Thoracic aorta (tissue), 2 donors: ENCODE data around the gene CYP2E1. TPM values are rescaled to one million over a fixed set of nuclear protein-coding genes. Genes with fewer than 3 reads are reported as not detected.
"Not testable (repeated sequence)": the region's sequence is repeated elsewhere in the genome, so short reads cannot be mapped to it uniquely, and the experiment has no call there.

Experiments
- ATAC-seq: fragments of 150-250 bp; one replicate; pipeline ENCODE4 v1.8.0; 2017; ENCODE audit warnings: low read depth; ENCODE audit not compliant: insufficient number of reproducible peaks, low FRiP score
- DNase-seq: peaks from one replicate; pipeline ENCODE4 v3.0.0-alpha.2; 2020; ENCODE audit warnings: low spot score
- H3K27ac ChIP-seq, 2 donors: fragments of 200-600 bp; sonication (generic); 1 replicate in 1 of 2; 2 replicates in 1 of 2; pipeline ENCODE4 v1.5.1; 2016; ENCODE audit warnings: mild to moderate bottlenecking in 2 of 2, moderate library complexity in 2 of 2
- H3K27me3 ChIP-seq: fragments of 200-600 bp; sonication (generic); replicated peaks from 2 replicates; pipeline ENCODE4 v1.6.0; 2016; ENCODE audit warnings: mild to moderate bottlenecking; ENCODE audit not compliant: insufficient read depth
- H3K36me3 ChIP-seq: fragments of 200-600 bp; sonication (generic); one replicate; pipeline ENCODE4 v1.5.1; 2016
- H3K4me1 ChIP-seq, 2 donors: fragments of 200-600 bp; sonication (generic); 1 replicate in 1 of 2; 2 replicates in 1 of 2; pipeline versions ENCODE4 v1.5.1 to v1.6.0; 2016; ENCODE audit warnings: low read depth in 2 of 2, mild to moderate bottlenecking in 1 of 2; ENCODE audit not compliant: control insufficient read depth in 1 of 2
- H3K4me3 ChIP-seq: fragments of 200-600 bp; sonication (generic); 2 replicates; pipeline ENCODE4 v1.5.1; 2016; ENCODE audit warnings: mild to moderate bottlenecking
- H3K9me3 ChIP-seq: fragments of 200-600 bp; sonication (generic); 2 replicates; pipeline ENCODE4 v1.5.1; 2016
- CTCF ChIP-seq: fragments of 200-600 bp; sonication (generic); IDR thresholded peaks from one replicate; pipeline ENCODE4 v1.5.1; 2019; ENCODE audit warnings: antibody characterized with exemption
- total RNA-seq, 2 donors: library from RNA; depleted of rRNA; stranded (reverse); fragments of >200 nt; gene quantifications; one replicate each; pipeline versions ENCODE4 v1.1.0 to v1.2.3, GENCODE V29; 2016

Gene CYP2E1
- total RNA-seq, 2 donors from 2014 or later, result 2.9 to 5.3 TPM

GRCh38 chr10:133537546-133538545 lies 10.7 kb downstream of the CYP2E1 start:
- no peak for TF ChIP-seq CTCF
- ATAC-seq, result no peak
- no peaks in the 10 kb centered on the region for H3K36me3 ChIP-seq

GRCh38 chr10:133541441-133541975 lies 14.3 kb downstream of the CYP2E1 start:
- H3K4me3 ChIP-seq, ATAC-seq, DNase-seq, H3K9me3 ChIP-seq, H3K27ac ChIP-seq, H3K4me1 ChIP-seq, H3K27me3 ChIP-seq, H3K36me3 ChIP-seq: not testable (repeated sequence)

More at GRCh38 chr10:133537546-133538545, 10.7 kb downstream of the CYP2E1 start:
- Histone ChIP-seq H3K27me3 (no peaks in the 10 kb centered on the region), H3K27ac (no peak overlapping the region), H3K9me3 (no peaks in the 10 kb centered on the region), H3K4me3 (no peak overlapping the region), H3K4me1 (no peaks in the 10 kb centered on the region)
- no peak for DNase-seq

- H3K36me3 ChIP-seq, result no peaks in the 10 kb centered on the region
- DNase-seq, result no peak
- no peaks in the 10 kb centered on the region for H3K4me1 ChIP-seq
- H3K27me3 ChIP-seq, result no peaks in the 10 kb centered on the region
- no peak for ATAC-seq
- peaks cover 6% of the 10 kb centered on the region for H3K9me3 ChIP-seq
- no peak overlapping the region for H3K27ac ChIP-seq
- H3K4me3 ChIP-seq, result no peak overlapping the region
- no peak for TF ChIP-seq CTCF
These were observed 17.3 kb downstream of the CYP2E1 start for GRCh38 chr10:133544506-133544905.

GRCh38 chr10:133554600-133554999 lies 27.4 kb downstream of the CYP2E1 start:
- Histone ChIP-seq H3K36me3 (no peaks in the 10 kb centered on the region), H3K27ac (no peak overlapping the region), H3K4me3 (no peak overlapping the region), H3K4me1 (no peaks in the 10 kb centered on the region), H3K9me3 (no peaks in the 10 kb centered on the region), H3K27me3 (no peaks in the 10 kb centered on the region)
- TF ChIP-seq CTCF, result no peak
- DNase-seq, result no peak
- ATAC-seq, result no peak

DNA sequence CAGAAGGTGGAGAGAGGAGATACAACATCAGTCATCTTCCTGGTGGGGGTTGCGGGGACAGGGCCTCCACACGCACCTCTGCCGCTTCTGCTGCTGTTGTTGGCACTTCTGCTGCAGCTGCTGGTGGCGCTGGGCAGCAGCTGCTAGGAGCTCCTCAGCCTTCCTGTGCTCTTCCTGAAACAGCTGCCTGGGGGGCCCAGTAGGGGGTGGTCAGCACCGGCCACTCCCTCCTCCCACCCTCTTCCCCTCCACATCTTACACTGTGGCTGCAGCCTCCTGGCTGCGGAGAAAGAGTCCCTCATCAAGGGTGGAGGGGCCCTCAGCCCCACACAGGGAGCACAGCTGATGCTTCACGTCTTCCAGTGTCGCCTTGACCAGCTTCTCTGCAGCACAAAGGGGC lies 28.4 kb downstream of the CYP2E1 start:
- ATAC-seq, result no peak
- no peak for TF ChIP-seq CTCF
- Histone ChIP-seq H3K36me3 (no peaks in the 10 kb centered on the region), H3K4me3 (no peak overlapping the region), H3K9me3 (no peaks in the 10 kb centered on the region), H3K4me1 (no peaks in the 10 kb centered on the region), H3K27me3 (no peaks in the 10 kb centered on the region), H3K27ac (no peak overlapping the region)
- DNase-seq, result no peak
